Measurements from ENCODE around the gene CHRM2. TPM values are rescaled to one million over a fixed set of nuclear protein-coding genes. Genes with fewer than 3 reads are reported as not detected.

CHRM2 gene
- total and polyA plus RNA-seq, 2 of the 8 experiments (the other 6 are each of a cell fraction or from before 2014, with no cell fraction given), result 0.17 to 0.32 TPM

GRCh38 chr7:136890399-136890798 lies 21.9 kb downstream of the CHRM2 start:
- no peaks in the 10 kb centered on the region for H3K36me3 ChIP-seq (ENCODE audit: control insufficient read depth in 2 of 4, insufficient read depth in 4 of 4, low read length in 3 of 4)
- H3K14ac ChIP-seq (ENCODE audit: insufficient read length), result no peak overlapping the region
- POLR2A ChIA-PET (ENCODE audit: partially characterized antibody), result no interaction called here
- H3K79me1 ChIP-seq (ENCODE audit: low read depth, low read length), result no peaks in the 10 kb centered on the region
- no peak overlapping the region for H4K5ac ChIP-seq (ENCODE audit: insufficient read length, low read depth, low read length)
- FAIRE-seq (no peak), DNase-seq (ENCODE audit: low read depth in 1 of 2, low spot score in 2 of 2) (no peak)
- no peak overlapping the region for H3K4me3 ChIP-seq (ENCODE audit: extremely low read depth in 1 of 4, insufficient read depth in 2 of 4, low read depth in 3 of 4, low read length in 4 of 4)
- no peaks in the 10 kb centered on the region for H3K23me2 ChIP-seq (ENCODE audit: low read depth, low read length)
- no peak overlapping the region for H2BK5ac ChIP-seq (ENCODE audit: low read depth, low read length)
- H3K18ac ChIP-seq (ENCODE audit: extremely low read depth, low read length), result no peak overlapping the region
- no peak overlapping the region for H2AK5ac ChIP-seq (ENCODE audit: low read depth, low read length)
- WGBS, 2 experiments (ENCODE audit: extremely low coverage in 1 of 2, insufficient coverage in 1 of 2, insufficient read length in 1 of 2, insufficient replicate concordance in 2 of 2, low coverage in 1 of 2, low lambda C conversion rate in 2 of 2, missing lambda C conversion rate in 1 of 2), result 62% methylated on average over 3 of the region's 3 CpGs; no CpG with 5 or more reads in 1 of the 2 experiments
- TF ChIP-seq RXRA (IDR thresholded peaks at IDR 0.05; ENCODE audit: insufficient read depth, low read depth, low read length), result no peak
- no peak overlapping the region for H3K9ac ChIP-seq (replicated peaks in 1 of 4; ENCODE audit: extremely low read depth in 1 of 4, low read depth in 3 of 4, low read length in 3 of 4)
- H4K8ac ChIP-seq (ENCODE audit: extremely low read depth, insufficient read depth, low read length), result no peak overlapping the region
- H4K91ac ChIP-seq (replicated peaks; ENCODE audit: insufficient read length, low read length), result no peak overlapping the region
- no peak overlapping the region for H3K23ac ChIP-seq (ENCODE audit: insufficient read length)
- H3K4me1 ChIP-seq (replicated peaks in 1 of 4; ENCODE audit: control insufficient read depth in 3 of 4, insufficient read depth in 4 of 4, low read length in 3 of 4), result no peaks in the 10 kb centered on the region; a peak in 2 of 7 replicates
- no peak overlapping the region for H3K27ac ChIP-seq (ENCODE audit: low read depth, low read length)
- no peaks in the 10 kb centered on the region for H4K20me1 ChIP-seq (replicated peaks in 1 of 2; ENCODE audit: control insufficient read depth in 1 of 2, insufficient read depth in 2 of 2, low read length in 2 of 2)
- H3K79me2 ChIP-seq (ENCODE audit: control insufficient read depth in 1 of 2, insufficient read depth in 2 of 2, low read length in 2 of 2), result no peaks in the 10 kb centered on the region
- no peak overlapping the region; the same call in 1 of the 2 replicates for H2BK20ac ChIP-seq (ENCODE audit: low read length)
- no peak overlapping the region for H3K4ac ChIP-seq (replicated peaks; ENCODE audit: insufficient read length, low read depth, low read length)
- no peak overlapping the region for H3K56ac ChIP-seq (replicated peaks; ENCODE audit: insufficient read length, low read depth, low read length)
- H2BK120ac ChIP-seq (replicated peaks; ENCODE audit: low read depth, low read length), result no peak overlapping the region
- no peaks in the 10 kb centered on the region for H3K9me3 ChIP-seq (ENCODE audit: insufficient read depth in 2 of 2, low read depth in 1 of 2, low read length in 1 of 2)
- CTCF ChIA-PET (ENCODE audit: partially characterized antibody), result interaction anchor here (0.9 to 1.2 kb wide), 3 partner anchors 11 to 14 kb away, joined by 3 to 4 read pairs (median 3); no protein-coding TSS in a partner anchor
- no peak overlapping the region for H2BK15ac ChIP-seq (ENCODE audit: low read length)
- no peaks in the 10 kb centered on the region for H3K27me3 ChIP-seq (replicated peaks in 1 of 4; ENCODE audit: control insufficient read depth in 3 of 4, extremely low read depth in 1 of 4, insufficient read depth in 3 of 4, low read length in 3 of 4)
- no peak overlapping the region for H2AFZ ChIP-seq (ENCODE audit: low read length)
- H3K4me2 ChIP-seq (ENCODE audit: insufficient read depth in 1 of 2, low read depth in 2 of 2, low read length in 2 of 2), result no peak overlapping the region
- no peak overlapping the region for H2BK12ac ChIP-seq (ENCODE audit: low read depth, low read length)

Measured in H1 (cell line).